ENCODE results near the gene SCD. TPM values are rescaled to one million over a fixed set of nuclear protein-coding genes. Genes with fewer than 3 reads are reported as not detected.
A peak's percentile ranks its signal among the peaks of the same experiment; 100 is the strongest.

The SCD gene
- total and polyA plus RNA-seq, 9 of the 15 experiments (the other 6 are each of a cell fraction or from before 2014, with no cell fraction given): 114 to 486 (median 188) TPM

DNA sequence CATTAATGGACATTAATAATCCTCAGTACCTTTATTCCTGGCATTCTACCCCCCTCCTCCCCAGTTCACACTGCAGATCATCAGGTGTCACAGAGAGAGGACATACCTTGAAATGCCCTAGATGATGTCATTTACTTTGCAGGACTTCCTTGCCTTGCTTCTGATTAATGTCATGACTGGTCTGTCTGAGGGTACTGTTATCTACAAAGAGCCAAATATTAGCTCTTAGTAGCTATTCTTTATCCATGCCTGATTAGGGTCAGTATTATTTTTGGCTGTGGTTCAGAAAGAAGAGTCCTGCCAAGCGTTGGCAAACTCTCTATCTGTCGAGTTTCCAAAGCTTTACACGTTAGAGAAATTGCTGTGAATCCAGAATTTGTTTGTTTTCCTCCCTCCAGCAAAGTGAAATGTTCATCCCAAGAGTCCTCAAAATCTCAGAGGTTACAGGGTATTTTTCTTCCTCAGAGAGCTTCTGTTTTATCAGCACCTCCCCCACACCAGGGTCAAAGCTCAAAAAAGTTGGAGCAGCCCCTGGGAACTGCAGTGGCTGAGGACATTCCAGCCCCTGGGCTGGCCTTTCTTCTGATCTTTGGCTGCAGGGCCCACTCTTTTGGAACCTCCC is 12.6 kb downstream of the SCD start:
- 41% methylated on average over 3 of the region's 3 CpGs for WGBS (ENCODE audit: insufficient coverage, low coverage, missing lambda C conversion rate)
- Histone ChIP-seq H3K27me3 (ENCODE audit: control insufficient read depth in 2 of 2, insufficient read depth in 2 of 2, low read length in 2 of 2) (no peaks in the 10 kb centered on the region), H3K9ac (ENCODE audit: insufficient read depth in 1 of 2, low read depth in 2 of 2, low read length in 2 of 2) (no peak overlapping the region; a peak in 1 of 4 replicates), H3K4me2 (ENCODE audit: insufficient read depth, low read length) (peak overlapping the region; percentile 38; the same call in 1 of the 2 replicates), H3K4me3 (no peak overlapping the region), H3K9me1 (ENCODE audit: control insufficient read depth, insufficient read depth, low read length) (peaks cover 4% of the 10 kb centered on the region), H3K36me3 (ENCODE audit: control insufficient read depth, insufficient read depth, low read length) (peaks cover 90% of the 10 kb centered on the region), H3K79me2 (ENCODE audit: control insufficient read depth, insufficient read depth, low read length) (peaks cover 38% of the 10 kb centered on the region), H3K27ac (ENCODE audit: extremely low read depth, low read depth, low read length) (peak overlapping the region; percentile 59), H4K20me1 (replicated peaks; ENCODE audit: control insufficient read depth, insufficient read depth, low read length) (peaks cover 14% of the 10 kb centered on the region), H3K4me1 (replicated peaks in 1 of 2; ENCODE audit: control insufficient read depth in 2 of 2, insufficient read depth in 2 of 2, low read length in 2 of 2) (peaks cover 17 to 24% of the 10 kb centered on the region in 2 experiments), H3K9me3 (replicated peaks; ENCODE audit: control insufficient read depth, insufficient read depth, low read depth, low read length) (no peaks in the 10 kb centered on the region), H2AFZ (ENCODE audit: low read depth, low read length) (no peak overlapping the region)
- in situ Hi-C loops (cut with MboI): no loop called here
- no TSS peak for BruUV-seq (replicated peaks)
- DNase-seq (ENCODE audit: extremely low read depth in 1 of 4, low spot score in 3 of 4): peak in 1 of 4 experiments; percentile 17
- FAIRE-seq: peak; percentile 19
- POLR2A ChIA-PET: interaction anchor here (2.8 to 8.7 kb wide), 4 partner anchors 8 to 15 kb away, joined by 10 to 50 read pairs (median 20); partner anchors contain the start of gene SCD
- intact Hi-C loops (cut with micrococcal nuclease): loop anchor here (2.0 kb wide), 1 partner anchor 13 kb away; no protein-coding TSS in a partner anchor
- TF ChIP-seq ATF3 (IDR thresholded peaks at IDR 0.05): peak; percentile 53
- TF ChIP-seq ATF3 (CRISPR knock-in tag; conservative IDR thresholded peaks at IDR 0.05): no peak
- TF ChIP-seq EWSR1 (IDR thresholded peaks at IDR 0.05; ENCODE audit: borderline replicate concordance, low read depth, partially characterized antibody): no peak
- TF ChIP-seq POLR2B (IDR thresholded peaks at IDR 0.05; ENCODE audit: low read depth, partially characterized antibody): peak; percentile 8
- TF ChIP-seq ERF (CRISPR knock-in tag; IDR thresholded peaks at IDR 0.05): 0 out of 2 replicates have a peak, but pooled peaks have one; percentile 22
- TF ChIP-seq POLR2A (conservative IDR thresholded peaks at IDR 0.05): 0 out of 2 replicates have a peak, but pooled peaks have one; percentile 0
- no peak for TF ChIP-seq ETS2 (tag; IDR thresholded peaks at IDR 0.05; ENCODE audit: borderline replicate concordance, poor library complexity, severe bottlenecking)
- peak; percentile 43; the same call in 1 of the 2 replicates for TF ChIP-seq ATF7 (IDR thresholded peaks at IDR 0.05)
- 0 out of 2 replicates have a peak, but pooled peaks have one; percentile 12 for TF ChIP-seq SUPT5H (IDR thresholded peaks at IDR 0.05)
- ATAC-seq: no peak
- CTCF ChIA-PET (ENCODE audit: low intra/inter-chr PET ratio): no interaction called here
